ENCODE results near the gene SUN5.

GRCh38 chr20:33017542-33017941 is 13.3 kb upstream of the SUN5 start:
- TF ChIP-seq, protein P1, sequence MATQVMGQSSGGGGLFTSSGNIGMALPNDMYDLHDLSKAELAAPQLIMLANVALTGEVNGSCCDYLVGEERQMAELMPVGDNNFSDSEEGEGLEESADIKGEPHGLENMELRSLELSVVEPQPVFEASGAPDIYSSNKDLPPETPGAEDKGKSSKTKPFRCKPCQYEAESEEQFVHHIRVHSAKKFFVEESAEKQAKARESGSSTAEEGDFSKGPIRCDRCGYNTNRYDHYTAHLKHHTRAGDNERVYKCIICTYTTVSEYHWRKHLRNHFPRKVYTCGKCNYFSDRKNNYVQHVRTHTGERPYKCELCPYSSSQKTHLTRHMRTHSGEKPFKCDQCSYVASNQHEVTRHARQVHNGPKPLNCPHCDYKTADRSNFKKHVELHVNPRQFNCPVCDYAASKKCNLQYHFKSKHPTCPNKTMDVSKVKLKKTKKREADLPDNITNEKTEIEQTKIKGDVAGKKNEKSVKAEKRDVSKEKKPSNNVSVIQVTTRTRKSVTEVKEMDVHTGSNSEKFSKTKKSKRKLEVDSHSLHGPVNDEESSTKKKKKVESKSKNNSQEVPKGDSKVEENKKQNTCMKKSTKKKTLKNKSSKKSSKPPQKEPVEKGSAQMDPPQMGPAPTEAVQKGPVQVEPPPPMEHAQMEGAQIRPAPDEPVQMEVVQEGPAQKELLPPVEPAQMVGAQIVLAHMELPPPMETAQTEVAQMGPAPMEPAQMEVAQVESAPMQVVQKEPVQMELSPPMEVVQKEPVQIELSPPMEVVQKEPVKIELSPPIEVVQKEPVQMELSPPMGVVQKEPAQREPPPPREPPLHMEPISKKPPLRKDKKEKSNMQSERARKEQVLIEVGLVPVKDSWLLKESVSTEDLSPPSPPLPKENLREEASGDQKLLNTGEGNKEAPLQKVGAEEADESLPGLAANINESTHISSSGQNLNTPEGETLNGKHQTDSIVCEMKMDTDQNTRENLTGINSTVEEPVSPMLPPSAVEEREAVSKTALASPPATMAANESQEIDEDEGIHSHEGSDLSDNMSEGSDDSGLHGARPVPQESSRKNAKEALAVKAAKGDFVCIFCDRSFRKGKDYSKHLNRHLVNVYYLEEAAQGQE (IDR thresholded peaks at IDR 0.05; ENCODE audit: insufficient read depth in 1 of 2, low read depth in 2 of 2, low read length in 1 of 2), result no peak
- TF ChIP-seq, protein P2, sequence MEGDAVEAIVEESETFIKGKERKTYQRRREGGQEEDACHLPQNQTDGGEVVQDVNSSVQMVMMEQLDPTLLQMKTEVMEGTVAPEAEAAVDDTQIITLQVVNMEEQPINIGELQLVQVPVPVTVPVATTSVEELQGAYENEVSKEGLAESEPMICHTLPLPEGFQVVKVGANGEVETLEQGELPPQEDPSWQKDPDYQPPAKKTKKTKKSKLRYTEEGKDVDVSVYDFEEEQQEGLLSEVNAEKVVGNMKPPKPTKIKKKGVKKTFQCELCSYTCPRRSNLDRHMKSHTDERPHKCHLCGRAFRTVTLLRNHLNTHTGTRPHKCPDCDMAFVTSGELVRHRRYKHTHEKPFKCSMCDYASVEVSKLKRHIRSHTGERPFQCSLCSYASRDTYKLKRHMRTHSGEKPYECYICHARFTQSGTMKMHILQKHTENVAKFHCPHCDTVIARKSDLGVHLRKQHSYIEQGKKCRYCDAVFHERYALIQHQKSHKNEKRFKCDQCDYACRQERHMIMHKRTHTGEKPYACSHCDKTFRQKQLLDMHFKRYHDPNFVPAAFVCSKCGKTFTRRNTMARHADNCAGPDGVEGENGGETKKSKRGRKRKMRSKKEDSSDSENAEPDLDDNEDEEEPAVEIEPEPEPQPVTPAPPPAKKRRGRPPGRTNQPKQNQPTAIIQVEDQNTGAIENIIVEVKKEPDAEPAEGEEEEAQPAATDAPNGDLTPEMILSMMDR (IDR thresholded peaks at IDR 0.05), result no peak

All from Panc1 (cell line).